ENCODE data around the gene DRC1.
A peak's percentile ranks its signal among the peaks of the same experiment; 100 is the strongest.

Gene DRC1

GRCh38 chr2:26477911-26478253, 76.2 kb downstream of the DRC1 start, which contains the start of gene OTOF:
Gene OTOF (minus strand): TSS chr2:26478124.
- peak; percentile 16 for DNase-seq (ENCODE audit: low spot score)

DNA sequence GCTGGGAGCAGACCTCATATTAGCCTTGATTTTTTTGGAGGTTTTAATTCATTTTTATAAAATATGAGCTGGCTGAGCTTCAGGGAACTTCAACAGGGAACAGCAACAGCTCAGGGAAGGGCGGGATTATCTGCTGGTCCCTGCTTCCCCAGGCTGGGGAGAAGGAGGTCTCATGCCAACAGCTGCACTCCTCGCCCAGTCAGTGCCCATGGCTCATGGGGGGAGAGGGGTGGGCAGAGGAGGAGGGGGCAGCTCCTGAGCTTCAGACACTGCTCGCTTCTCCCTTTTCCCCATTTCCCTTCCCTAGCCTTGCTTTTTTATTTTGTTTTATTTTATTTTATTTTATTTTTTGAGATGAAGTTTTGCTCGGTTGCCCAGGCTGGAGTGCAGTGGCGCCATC, 76.6 kb downstream of the DRC1 start:
- DNase-seq (ENCODE audit: low spot score), result no peak

DNA sequence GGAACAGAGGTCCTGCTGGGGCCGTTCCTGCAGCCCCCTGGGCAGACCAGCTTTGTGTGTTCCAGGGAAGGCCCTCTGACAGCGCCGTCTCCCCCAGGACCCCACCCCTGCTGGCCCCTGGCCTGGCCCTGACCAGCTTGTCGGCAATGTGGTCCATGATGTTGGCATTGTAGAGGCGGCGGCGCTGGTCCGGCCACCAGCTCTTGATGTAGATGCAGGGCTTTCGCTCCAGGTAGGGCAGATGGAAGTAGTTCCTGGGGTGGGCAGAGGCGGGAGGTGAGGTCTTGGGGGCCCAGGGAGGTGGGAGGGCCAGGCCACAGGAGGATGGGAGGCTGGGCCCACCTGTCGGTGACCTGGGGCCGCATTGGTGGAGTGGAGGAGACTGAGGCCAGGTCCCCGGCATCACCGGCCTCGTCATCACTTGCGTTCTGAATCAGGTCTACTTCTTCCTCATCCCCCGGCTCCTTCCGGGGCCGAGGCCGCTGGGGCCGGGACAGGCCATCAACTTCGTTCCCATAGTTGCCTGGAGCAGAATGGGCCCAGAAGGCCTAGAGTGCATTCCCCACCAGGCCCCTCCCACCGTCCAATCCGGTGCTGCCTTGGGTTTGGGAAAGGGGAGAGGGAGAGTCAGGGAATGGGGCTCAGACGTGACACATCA, 77.5 kb downstream of the DRC1 start:
- DNase-seq (ENCODE audit: low spot score), result no peak

DNA sequence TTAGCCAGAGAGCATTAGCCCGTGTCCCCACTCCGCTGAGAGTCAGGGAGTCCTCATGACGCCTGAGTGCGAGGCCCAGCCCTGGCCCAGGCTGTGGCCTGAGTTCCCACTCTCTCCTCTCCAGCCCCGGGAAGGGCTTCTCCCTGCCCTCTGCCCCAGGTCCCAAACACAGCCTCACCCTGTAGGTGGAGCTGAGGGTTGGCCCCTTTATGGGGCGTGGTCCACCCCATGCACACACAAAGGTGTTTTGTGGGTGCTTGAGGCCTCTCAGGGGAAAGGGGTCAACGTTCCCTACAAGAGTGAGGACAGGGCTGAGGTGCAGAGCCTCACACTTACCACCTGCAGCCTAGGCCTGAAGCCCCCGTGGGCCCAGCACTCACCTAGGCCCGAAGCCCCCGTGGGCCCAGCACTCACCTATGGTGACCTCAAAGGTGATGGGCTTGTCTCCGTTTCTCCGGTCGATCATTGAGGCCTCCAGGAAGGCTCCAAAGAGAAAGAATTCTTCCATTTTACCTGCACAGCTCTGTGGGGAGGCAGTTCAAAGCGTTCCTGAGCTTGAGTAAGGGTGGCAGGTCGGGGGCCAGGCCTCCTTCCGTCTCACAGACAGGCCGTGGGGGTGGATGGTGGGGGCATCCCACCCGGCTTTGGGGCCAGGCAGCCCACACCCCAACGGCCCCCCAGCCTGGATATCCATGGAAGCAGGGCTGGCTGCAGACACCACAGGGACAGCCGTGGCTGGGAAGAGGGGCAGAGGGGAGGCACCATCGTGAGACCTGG, 78.3 kb downstream of the DRC1 start:
- no peak for DNase-seq (ENCODE audit: low spot score)

DNA sequence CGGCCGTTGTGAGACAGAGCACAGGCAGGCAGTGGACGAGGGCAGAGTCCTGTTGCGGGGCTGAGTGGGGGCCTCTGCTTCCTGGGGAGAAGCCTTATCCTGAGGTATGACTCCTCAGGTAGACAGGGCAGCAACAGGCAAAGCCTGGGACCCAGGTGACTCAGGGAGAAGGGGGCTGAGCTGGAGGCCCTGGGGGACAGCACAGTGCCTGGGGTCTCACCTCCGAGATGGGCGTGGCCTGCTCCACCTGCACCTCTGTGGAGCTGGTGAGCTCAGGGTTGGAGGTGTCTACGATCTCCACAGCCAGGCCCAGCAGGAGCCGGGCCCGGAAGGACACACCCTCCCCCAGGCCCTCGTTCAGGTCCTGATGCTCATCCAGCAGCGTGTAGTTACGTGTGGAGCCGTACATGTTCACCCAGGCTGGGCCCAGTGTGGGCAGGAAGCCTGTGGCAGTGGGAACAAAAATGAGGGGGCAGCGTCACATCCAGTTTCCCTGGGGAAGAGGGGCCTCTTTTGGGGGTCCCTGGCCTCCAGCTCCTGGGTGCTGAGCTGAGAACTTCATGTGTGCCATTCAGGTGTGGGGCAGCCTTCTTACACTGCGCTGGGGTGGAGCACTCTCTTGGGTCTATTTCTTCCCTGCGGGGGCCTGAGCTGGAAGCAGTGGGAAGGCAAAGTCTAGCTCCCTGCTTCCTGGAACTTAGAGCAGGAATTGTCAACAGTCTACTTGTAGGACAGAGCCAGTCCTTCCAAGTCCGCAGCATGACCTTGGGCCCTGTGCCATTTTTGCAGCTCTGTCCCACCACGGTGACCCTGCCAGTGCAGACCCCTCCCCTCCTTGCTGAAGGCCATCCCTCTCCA, 79.1 kb downstream of the DRC1 start:
- DNase-seq (ENCODE audit: low spot score), result no peak

DNA sequence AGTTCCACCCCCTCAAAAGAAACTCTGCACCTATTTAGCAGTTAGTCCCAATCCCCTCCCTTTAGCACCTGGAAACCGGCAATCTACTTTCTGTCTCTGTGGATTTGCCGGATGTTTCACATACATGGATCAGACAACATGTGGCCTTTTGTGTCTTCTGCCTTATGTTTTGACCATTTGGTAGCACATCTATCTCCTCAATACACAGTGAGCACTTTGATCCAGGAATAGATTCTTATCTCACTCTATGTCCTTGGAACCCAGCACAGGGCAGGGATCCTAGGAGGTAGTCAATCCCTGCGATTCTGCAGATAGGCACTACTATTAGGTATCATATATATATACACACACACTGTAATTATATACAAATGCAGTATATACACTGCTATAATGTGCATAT, 80.0 kb downstream of the DRC1 start:
- no peak for DNase-seq (ENCODE audit: low spot score)

GRCh38 chr2:26482211-26483026, 80.7 kb downstream of the DRC1 start:
- no peak for DNase-seq (ENCODE audit: low spot score)

DNA sequence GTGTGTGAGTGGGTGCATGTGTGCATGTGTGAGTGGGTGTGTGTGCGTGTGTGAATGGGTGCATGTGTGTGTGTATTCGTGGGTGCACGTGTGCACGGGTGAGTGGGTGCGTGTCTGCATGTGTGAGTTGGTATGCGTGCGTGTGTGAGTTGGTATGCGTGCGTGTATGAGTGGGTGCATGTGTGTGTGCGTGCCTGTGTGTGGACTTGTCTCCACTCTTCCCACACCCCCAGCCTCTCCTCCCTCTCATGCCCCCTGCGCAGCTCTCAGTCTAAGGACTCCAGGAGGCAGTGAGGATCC, 81.3 kb downstream of the DRC1 start:
- DNase-seq (ENCODE audit: low spot score), result no peak

- no peak for DNase-seq (ENCODE audit: low spot score)
These were observed 81.8 kb downstream of the DRC1 start for GRCh38 chr2:26483516-26483915.

DNA sequence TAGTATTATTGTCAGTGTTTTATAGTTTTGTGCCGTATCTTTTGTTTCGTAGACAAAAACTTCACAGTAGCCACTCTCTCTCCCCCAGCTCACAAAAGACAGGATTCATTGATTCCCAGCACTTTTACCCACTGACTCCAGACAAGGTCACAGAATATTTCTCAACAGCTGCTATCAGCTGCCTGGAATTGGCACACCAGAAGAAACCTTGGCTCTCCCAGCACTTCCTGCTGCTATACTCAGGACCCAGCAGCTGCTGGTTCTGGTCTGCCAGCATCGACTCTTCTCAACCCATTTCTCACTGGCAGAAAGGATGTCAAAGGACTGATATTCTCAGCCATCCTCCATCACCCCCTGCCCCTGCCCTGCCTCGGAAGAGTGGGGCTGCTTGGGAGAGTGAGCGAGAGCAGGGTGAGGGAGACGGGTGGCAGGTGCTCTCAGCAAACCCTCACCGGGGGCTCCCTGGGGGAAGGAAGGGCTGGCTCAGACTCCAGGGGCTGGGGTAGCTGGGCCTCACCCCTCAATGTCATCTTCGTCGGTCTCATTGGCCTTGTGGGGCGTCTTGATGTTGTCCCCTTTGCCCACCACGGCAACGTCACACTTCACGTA, 82.3 kb downstream of the DRC1 start:
- DNase-seq (ENCODE audit: low spot score), result no peak

- DNase-seq (ENCODE audit: low spot score), result no peak
These were observed 82.9 kb downstream of the DRC1 start for GRCh38 chr2:26484579-26484978.

DNA sequence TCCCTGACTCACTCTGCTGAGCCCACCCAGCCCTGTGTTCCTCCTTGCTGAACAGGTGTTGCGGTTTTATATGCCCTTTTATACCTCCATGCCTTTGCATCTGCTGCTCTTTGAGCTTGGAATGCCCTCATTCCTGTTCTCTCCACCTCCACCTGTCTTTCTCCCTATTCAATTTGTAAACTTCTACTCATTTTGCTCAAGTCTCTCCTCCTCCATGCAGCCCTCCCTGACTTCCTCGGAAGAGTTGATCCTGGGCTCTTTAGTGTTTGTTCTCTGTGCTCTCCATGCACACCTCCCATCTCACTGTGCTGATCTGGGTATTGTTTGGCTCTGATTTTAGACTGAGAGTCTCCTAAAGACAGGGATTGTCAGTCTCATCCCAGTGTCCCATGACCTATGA, 83.4 kb downstream of the DRC1 start:
- DNase-seq (ENCODE audit: low spot score), result no peak

DNA sequence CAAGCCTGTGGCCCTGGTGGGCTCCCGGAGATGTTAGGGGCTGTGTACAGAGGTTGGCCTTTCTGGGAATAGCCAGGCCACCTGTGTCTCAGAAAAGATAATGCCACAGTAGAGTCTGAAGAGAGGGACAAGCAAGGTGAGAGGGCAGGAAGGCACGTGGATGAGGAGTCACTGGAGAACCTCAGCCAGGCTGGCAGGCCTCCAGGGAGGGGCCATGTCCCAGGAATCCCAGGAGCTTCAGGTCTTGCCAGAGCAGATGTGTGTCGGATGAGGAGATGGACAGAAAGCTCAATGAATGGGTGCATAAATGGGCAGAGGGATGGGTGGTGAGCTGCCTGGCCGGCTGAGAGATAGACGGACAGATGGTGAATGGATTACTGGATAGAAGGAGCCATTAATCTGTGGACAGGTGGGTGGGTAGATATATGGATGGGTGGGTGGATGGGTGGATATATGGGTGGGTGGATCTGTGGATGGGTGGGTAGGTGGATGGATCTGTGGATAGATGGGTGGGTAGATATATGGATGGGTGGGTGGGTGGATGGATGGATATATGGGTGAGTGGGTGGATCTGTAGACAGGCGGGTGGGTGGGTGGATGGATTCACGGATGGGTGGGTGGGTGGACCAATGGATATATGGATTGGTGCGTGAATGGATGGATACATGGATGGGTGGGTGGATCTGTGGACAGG, 84.2 kb downstream of the DRC1 start:
- no peak for DNase-seq (ENCODE audit: low spot score)

DNA sequence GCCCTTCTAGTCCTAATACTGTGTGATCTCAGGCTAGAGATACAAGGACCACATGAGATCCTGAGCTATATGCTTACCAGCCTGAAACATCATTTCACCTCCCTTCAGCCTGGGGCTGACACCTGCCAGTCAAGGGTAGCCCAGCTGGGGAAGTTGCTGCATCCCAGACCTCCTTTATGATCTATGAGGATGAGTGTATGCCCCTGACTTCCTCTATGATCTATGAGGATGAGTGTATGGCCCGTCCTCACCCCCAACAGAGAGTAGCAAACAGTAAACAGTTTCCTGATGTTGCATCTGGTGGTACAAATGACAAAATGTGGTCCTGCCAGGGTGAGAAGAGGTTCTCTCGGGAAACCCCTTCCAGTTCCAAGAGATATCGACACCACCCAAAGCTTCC, 85.1 kb downstream of the DRC1 start:
- no peak for DNase-seq (ENCODE audit: low spot score)

DNA sequence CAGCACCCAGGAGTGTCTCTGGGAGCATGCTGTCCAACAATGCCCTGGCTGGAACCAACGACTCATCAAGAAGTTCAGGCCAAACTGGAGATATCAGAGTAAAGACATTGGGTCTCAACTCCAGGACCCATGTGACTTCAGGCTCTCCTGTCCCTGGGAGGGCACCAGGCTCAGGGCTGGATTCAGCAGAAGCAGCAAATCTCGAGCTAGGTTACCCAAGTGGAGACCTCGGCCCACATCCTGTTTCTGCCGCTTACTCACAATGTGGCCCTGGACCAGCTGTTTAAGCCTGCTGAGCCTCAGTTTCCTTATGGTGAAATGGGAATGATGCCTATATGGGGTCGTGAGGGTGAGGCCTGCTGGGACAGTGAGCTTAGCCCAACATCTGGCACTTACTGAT, 85.5 kb downstream of the DRC1 start:
- DNase-seq (ENCODE audit: low spot score), result no peak

DNA sequence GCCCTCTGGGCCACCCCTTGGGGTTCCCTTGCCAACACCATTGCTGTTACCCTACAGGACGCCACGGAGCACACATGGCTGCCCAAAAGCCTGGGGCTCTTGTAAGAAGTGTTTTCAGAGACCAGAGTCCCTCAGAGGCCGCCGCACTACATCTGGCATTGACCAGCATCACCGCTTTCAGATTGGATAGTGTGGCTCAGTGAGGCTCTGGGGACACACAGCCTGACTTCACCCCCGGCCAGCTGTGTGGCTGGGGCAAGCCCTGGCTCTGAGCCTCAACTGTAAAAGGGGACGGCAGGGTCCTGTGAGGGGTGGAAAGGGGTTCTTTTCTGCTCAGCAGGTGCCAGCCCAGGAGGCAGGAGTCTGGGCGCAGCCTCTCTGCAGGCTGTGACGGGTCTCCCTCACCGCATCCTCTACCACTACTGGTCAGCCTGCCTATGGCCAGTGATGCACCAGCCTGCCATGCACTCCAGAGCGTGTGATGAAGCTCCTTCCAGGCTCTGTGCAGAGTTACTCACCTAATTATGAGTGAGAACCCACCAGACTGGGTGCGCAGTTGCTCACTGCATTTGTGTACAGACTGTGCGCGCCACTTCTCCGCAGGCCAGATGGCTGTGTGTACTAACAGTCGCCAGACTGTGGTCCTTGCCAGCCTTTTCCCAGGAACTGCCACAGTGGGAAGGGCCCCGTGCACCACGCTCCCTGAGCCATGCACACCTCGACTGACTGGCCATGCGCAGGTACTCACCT, 86.9 kb downstream of the DRC1 start:
- peak; percentile 60 for DNase-seq (ENCODE audit: low spot score)

DNA sequence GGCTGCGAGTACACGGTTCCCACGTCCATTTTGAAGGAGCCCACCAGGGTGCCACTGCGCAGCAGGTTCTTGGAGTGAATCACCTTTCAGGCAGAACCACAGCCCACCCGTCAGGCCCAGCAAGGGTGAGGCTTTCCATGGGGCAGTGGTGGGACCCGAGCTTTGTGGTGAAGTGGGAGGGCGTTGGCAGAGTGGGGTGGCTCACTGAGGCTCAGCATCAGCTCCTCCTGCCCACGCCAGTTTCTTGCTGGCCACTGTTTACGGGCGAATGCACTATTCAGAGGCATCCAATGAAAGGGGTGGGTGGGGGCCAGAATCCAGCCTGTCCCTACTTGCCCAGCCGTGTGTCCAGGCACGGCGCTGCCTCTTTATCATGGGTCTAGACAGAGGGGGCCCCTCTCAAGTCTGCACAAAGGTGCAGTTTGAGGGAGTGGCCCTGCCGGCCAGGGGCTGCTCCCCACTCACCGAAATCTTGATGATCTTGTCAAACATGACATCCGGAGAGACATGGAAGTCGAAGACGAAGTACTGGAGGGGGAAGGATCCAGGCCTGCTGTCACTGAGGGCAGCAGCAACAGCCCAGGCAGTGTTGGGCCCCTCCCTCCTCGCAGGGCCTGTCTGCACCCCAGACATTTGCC, 87.6 kb downstream of the DRC1 start:
- no peak for DNase-seq (ENCODE audit: low spot score)

GRCh38 chr2:26491563-26492167, 89.9 kb downstream of the DRC1 start:
- DNase-seq (ENCODE audit: low spot score), result no peak

DNA sequence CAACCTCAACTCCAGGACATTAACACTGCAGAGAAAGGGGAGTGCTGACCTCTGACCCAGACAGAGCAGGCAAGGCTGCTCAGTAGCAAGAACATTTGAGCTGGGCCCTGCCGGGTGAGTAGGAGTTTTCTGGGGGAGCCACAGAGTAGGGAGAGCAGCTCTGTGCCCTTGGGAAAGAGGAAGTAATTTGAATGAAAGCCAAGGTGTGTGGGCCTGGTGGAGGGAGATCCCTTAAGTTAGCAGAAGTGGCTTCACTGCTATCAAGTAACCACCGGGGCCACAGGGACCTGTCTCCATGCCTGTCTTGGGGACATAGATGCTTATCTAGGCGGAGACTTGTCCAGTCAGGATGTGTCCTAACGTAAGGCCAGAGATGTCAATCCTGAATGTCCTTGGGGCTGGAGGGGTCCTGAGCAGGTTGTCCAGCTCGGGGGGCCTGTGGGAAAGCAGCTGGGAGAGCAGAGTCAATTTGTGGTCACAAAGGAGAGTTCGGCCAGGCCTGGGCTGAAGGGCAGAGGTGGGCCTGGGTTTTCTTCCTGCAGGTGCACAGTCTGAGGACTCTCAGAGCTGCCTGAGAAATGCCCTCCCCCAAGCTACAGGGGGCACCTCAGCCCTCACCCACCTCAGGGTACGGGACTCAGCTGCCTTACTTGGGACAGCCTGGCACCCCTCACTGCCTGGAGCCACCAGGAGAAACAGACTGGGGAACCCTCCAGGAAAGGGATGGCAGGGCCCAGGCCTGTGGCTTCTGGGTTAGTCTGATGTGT, 91.2 kb downstream of the DRC1 start:
- DNase-seq (ENCODE audit: low spot score), result no peak

Data from Ammon's horn (tissue), 1 donor.